H1 (cell line): ENCODE measurements around the gene ZNF652. TPM values are rescaled to one million over a fixed set of nuclear protein-coding genes. Genes with fewer than 3 reads are reported as not detected.

ENCODE experiments used
- EGR1 ChIP-seq: IDR thresholded peaks from 2 replicates; pipeline ENCODE4 v1.6.1; 2011; ENCODE audit warnings: low read depth, low read length, borderline replicate concordance
- SIRT6 ChIP-seq: IDR thresholded peaks from one replicate; pipeline ENCODE4 v1.7.1; 2012; ENCODE audit warnings: low read length, inconsistent platforms
- TAF1 ChIP-seq: IDR thresholded peaks from 2 replicates; pipeline ENCODE4 v1.6.1; 2011; ENCODE audit warnings: mild to moderate bottlenecking, low read depth, low read length
- polyA plus RNA-seq, 7 experiments: library from polyadenylated mRNA; depleted of rRNA in 3 of 7; stranded (reverse) in 5 of 7; unstranded in 2 of 7; fragments of >200 nt in 5 of 7; fragments of 200-250 nt in 2 of 7; gene quantifications; 1 replicate in 5 of 7; 2 replicates in 1 of 7; 4 replicates in 1 of 7; pipeline versions ENCODE4 v1.2.1 to v1.2.3, GENCODE V29; 2011 to 2013; ENCODE audit warnings: missing spikeins in 2 of 7, mixed read lengths in 2 of 7
- total RNA-seq: library from RNA; stranded (reverse); fragmentation: NEBNext Ultra II Directional; extraction: Animal tissue kit (Norgen Biotek cat#: 25700); gene quantifications from 2 replicates; pipeline ENCODE4 v1.2.1, GENCODE V29; 2021
- TF ChIP-seq, protein P1 (sequence below): IDR thresholded peaks from 2 replicates; pipeline ENCODE4 v1.6.1; 2012; ENCODE audit warnings: inconsistent platforms

The ZNF652 gene
- total and polyA plus RNA-seq, 2 of the 8 experiments (the other 6 are each of a cell fraction or from before 2014, with no cell fraction given) = 13.5 to 39.6 TPM

- TF ChIP-seq EGR1 = no peak
- TF ChIP-seq, protein P1, sequence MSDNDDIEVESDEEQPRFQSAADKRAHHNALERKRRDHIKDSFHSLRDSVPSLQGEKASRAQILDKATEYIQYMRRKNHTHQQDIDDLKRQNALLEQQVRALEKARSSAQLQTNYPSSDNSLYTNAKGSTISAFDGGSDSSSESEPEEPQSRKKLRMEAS = no peak
- no peak for TF ChIP-seq SIRT6
- no peak for TF ChIP-seq TAF1
These were observed 16.3 kb upstream of the ZNF652 start (continued) for GRCh38 chr17:49378311-49378710.
